ENCODE results near the gene GSTT2B.
A peak's percentile ranks its signal among the peaks of the same experiment; 100 is the strongest.
"Not testable (repeated sequence)": the region's sequence is repeated elsewhere in the genome, so short reads cannot be mapped to it uniquely, and the experiment has no call there.

GSTT2B gene

GRCh38 chr22:23925020-23925606, 35.9 kb downstream of the GSTT2B start:
- no peak for ATAC-seq
- Mint-ChIP-seq H3K27ac (no peak overlapping the region), H3K4me1 (peaks cover 18% of the 10 kb centered on the region), H3K27me3 (no peaks in the 10 kb centered on the region), H3K4me3 (no peak overlapping the region), H3K36me3 (peaks cover 77% of the 10 kb centered on the region), H3K9me3 (peaks cover 5% of the 10 kb centered on the region)

GRCh38 chr22:23922921-23923320, 38.1 kb downstream of the GSTT2B start:
- no peak for ATAC-seq
- Mint-ChIP-seq H3K27me3 (no peaks in the 10 kb centered on the region), H3K36me3 (peaks cover 72% of the 10 kb centered on the region), H3K4me3 (no peak overlapping the region), H3K27ac (no peak overlapping the region), H3K4me1 (peaks cover 7% of the 10 kb centered on the region), H3K9me3 (peaks cover 5% of the 10 kb centered on the region)

GRCh38 chr22:23921586-23922201, 39.3 kb downstream of the GSTT2B start:
- not testable (repeated sequence) for H3K9me3 Mint-ChIP-seq, H3K4me1 Mint-ChIP-seq, ATAC-seq, H3K4me3 Mint-ChIP-seq, H3K27me3 Mint-ChIP-seq
- H3K27ac Mint-ChIP-seq: peak overlapping the region; percentile 35
- H3K36me3 Mint-ChIP-seq: peaks cover 61% of the 10 kb centered on the region

- not testable (repeated sequence) for H3K27me3 Mint-ChIP-seq, H3K9me3 Mint-ChIP-seq, H3K27ac Mint-ChIP-seq, ATAC-seq, H3K4me3 Mint-ChIP-seq
- Mint-ChIP-seq H3K4me1 (peaks cover 19% of the 10 kb centered on the region), H3K36me3 (peaks cover 51% of the 10 kb centered on the region)
Observed at GRCh38 chr22:23920267-23920611, 40.8 kb downstream of the GSTT2B start.

GRCh38 chr22:23915290-23915689, 45.7 kb downstream of the GSTT2B start:
- Mint-ChIP-seq H3K4me3 (no peak overlapping the region), H3K27ac (peak overlapping the region; percentile 92)

GRCh38 chr22:23913661-23914353, 47.2 kb downstream of the GSTT2B start:
- H3K9me3 Mint-ChIP-seq: no peaks in the 10 kb centered on the region
- H3K27ac Mint-ChIP-seq: peak overlapping the region; percentile 92
- peak overlapping the region; percentile 98 for H3K4me3 Mint-ChIP-seq
- ATAC-seq: peak; percentile 100
- peaks cover 16% of the 10 kb centered on the region for H3K36me3 Mint-ChIP-seq
- no peaks in the 10 kb centered on the region for H3K27me3 Mint-ChIP-seq
- peaks cover 39% of the 10 kb centered on the region for H3K4me1 Mint-ChIP-seq

More at GRCh38 chr22:23915290-23915689, 45.7 kb downstream of the GSTT2B start:
- peak; percentile 47 for ATAC-seq
- Mint-ChIP-seq H3K36me3 (peaks cover 22% of the 10 kb centered on the region), H3K9me3 (no peaks in the 10 kb centered on the region), H3K27me3 (no peaks in the 10 kb centered on the region), H3K4me1 (peaks cover 39% of the 10 kb centered on the region)

- H3K4me3 Mint-ChIP-seq: peak overlapping the region; percentile 98
- ATAC-seq: no peak
- peaks cover 16% of the 10 kb centered on the region for H3K36me3 Mint-ChIP-seq
Observed at GRCh38 chr22:23913306-23913660, 47.7 kb downstream of the GSTT2B start.

GRCh38 chr22:23912293-23912903, 48.6 kb downstream of the GSTT2B start:
- Mint-ChIP-seq H3K4me1 (peaks cover 44% of the 10 kb centered on the region), H3K4me3 (no peak overlapping the region)

More at GRCh38 chr22:23913306-23913660, 47.7 kb downstream of the GSTT2B start:
- Mint-ChIP-seq H3K9me3 (no peaks in the 10 kb centered on the region), H3K4me1 (peaks cover 43% of the 10 kb centered on the region), H3K27ac (peak overlapping the region; percentile 92), H3K27me3 (no peaks in the 10 kb centered on the region)

GRCh38 chr22:23911318-23911980, 49.5 kb downstream of the GSTT2B start:
- no peak overlapping the region for H3K4me3 Mint-ChIP-seq
- ATAC-seq: no peak
- H3K27ac Mint-ChIP-seq: no peak overlapping the region

More at GRCh38 chr22:23912293-23912903, 48.6 kb downstream of the GSTT2B start:
- peaks cover 16% of the 10 kb centered on the region for H3K36me3 Mint-ChIP-seq
- H3K9me3 Mint-ChIP-seq: no peaks in the 10 kb centered on the region
- H3K27me3 Mint-ChIP-seq: no peaks in the 10 kb centered on the region
- peak overlapping the region; percentile 92 for H3K27ac Mint-ChIP-seq
- ATAC-seq: no peak

GRCh38 chr22:23910496-23911190, 50.4 kb downstream of the GSTT2B start:
- Mint-ChIP-seq H3K9me3 (no peaks in the 10 kb centered on the region), H3K36me3 (peaks cover 10% of the 10 kb centered on the region), H3K27me3 (no peaks in the 10 kb centered on the region), H3K4me1 (peaks cover 36% of the 10 kb centered on the region), H3K27ac (no peak overlapping the region), H3K4me3 (no peak overlapping the region)
- ATAC-seq: no peak

More at GRCh38 chr22:23911318-23911980, 49.5 kb downstream of the GSTT2B start:
- H3K36me3 Mint-ChIP-seq: peaks cover 13% of the 10 kb centered on the region
- H3K9me3 Mint-ChIP-seq: no peaks in the 10 kb centered on the region
- H3K27me3 Mint-ChIP-seq: no peaks in the 10 kb centered on the region
- H3K4me1 Mint-ChIP-seq: peaks cover 44% of the 10 kb centered on the region

GRCh38 chr22:23909296-23909898, 51.6 kb downstream of the GSTT2B start:
- no peaks in the 10 kb centered on the region for H3K9me3 Mint-ChIP-seq
- no peak for ATAC-seq
- peaks cover 24% of the 10 kb centered on the region for H3K4me1 Mint-ChIP-seq
- H3K4me3 Mint-ChIP-seq: no peak overlapping the region
- no peaks in the 10 kb centered on the region for H3K27me3 Mint-ChIP-seq
- H3K27ac Mint-ChIP-seq: no peak overlapping the region
- peaks cover 12% of the 10 kb centered on the region for H3K36me3 Mint-ChIP-seq

- Mint-ChIP-seq H3K4me3 (no peak overlapping the region), H3K36me3 (peaks cover 18% of the 10 kb centered on the region), H3K27ac (no peak overlapping the region), H3K27me3 (no peaks in the 10 kb centered on the region), H3K9me3 (no peaks in the 10 kb centered on the region), H3K4me1 (peaks cover 20% of the 10 kb centered on the region)
- ATAC-seq: no peak
Observed at GRCh38 chr22:23908587-23909205, 52.3 kb downstream of the GSTT2B start.

GRCh38 chr22:23907423-23907822, 53.6 kb downstream of the GSTT2B start:
- not testable (repeated sequence) for H3K27me3 Mint-ChIP-seq, ATAC-seq, H3K27ac Mint-ChIP-seq, H3K9me3 Mint-ChIP-seq, H3K4me3 Mint-ChIP-seq
- H3K4me1 Mint-ChIP-seq: peaks cover 10% of the 10 kb centered on the region
- H3K36me3 Mint-ChIP-seq: peaks cover 18% of the 10 kb centered on the region

All from stimulated activated memory B cell treated with anti-CD40 and anti-IgM and Interleukin-4, amounts not matched to agents 10 μg/mL and 1 μg/mL and 100 μg/mL, for 72 hours (primary cell).